K562 (cell line): Measurements from ENCODE around the gene C21orf58. TPM values are rescaled to one million over a fixed set of nuclear protein-coding genes. Genes with fewer than 3 reads are reported as not detected.

Experiments
- CHD1 ChIP-seq: fragments of 200-600 bp; sonication (generic); IDR thresholded peaks from one replicate; pipeline ENCODE4 v1.6.1; 2012; ENCODE audit warnings: mild to moderate bottlenecking, moderate library complexity, low read length, inconsistent platforms
- KDM1A ChIP-seq, 2 experiments: fragments of 450-650 bp; IDR thresholded peaks; 2 replicates each; pipeline ENCODE4 v1.6.1; 2016; ENCODE audit warnings: mild to moderate bottlenecking in 2 of 2
- MNT ChIP-seq, 2 experiments: fragments of 450-650 bp; conservative IDR thresholded peaks; 2 replicates each; pipeline ENCODE4 v1.6.1; 2017; ENCODE audit warnings: mild to moderate bottlenecking in 2 of 2, moderate library complexity in 2 of 2
- NFATC3 ChIP-seq: fragments of 450-650 bp; IDR thresholded peaks from 2 replicates; pipeline ENCODE4 v1.6.1; 2017; ENCODE audit warnings: mild to moderate bottlenecking
- SMARCA4 ChIP-seq: fragments of 450-650 bp; IDR thresholded peaks from 2 replicates; pipeline ENCODE4 v1.6.1; 2016
- SPI1 ChIP-seq: IDR thresholded peaks from 2 replicates; pipeline ENCODE4 v1.6.1; 2011; ENCODE audit warnings: low read depth, low read length, control low read depth, borderline replicate concordance
- TEAD1 ChIP-seq, 2 experiments: fragments of 450-650 bp in 1 of 2; sonication (generic) in 1 of 2; formaldehyde crosslinking; IDR thresholded peaks; 2 replicates each; pipeline versions ENCODE4 v1.4.0 to v1.8.0; 2020 to 2022; ENCODE audit warnings: mild to moderate bottlenecking in 2 of 2, missing genetic modification reagents in 1 of 2
- ZHX1 ChIP-seq: fragments of 150-350 bp; conservative IDR thresholded peaks from 2 replicates; pipeline ENCODE4 v1.6.1; 2014; ENCODE audit warnings: low read length
- ZZZ3 ChIP-seq: fragments of 450-650 bp; IDR thresholded peaks from 2 replicates; pipeline ENCODE4 v1.6.1; 2016; ENCODE audit warnings: antibody characterized with exemption, mild to moderate bottlenecking, moderate library complexity
- polyA plus RNA-seq, 8 experiments: library from polyadenylated mRNA; depleted of rRNA in 4 of 8; stranded (reverse) in 5 of 8; unstranded in 3 of 8; fragments of >200 nt; fragmentation: Nextera tagmentation in 2 of 8; fragmentation: Illumina TruSeq in 1 of 8; extraction: Ambion mirVana in 2 of 8; extraction: Trizol in 1 of 8; gene quantifications; 2 replicates each; pipeline versions ENCODE4 v1.2.1 to v1.2.3, GENCODE V29; 2011 to 2014; ENCODE audit warnings: inconsistent platforms in 1 of 8, missing spikeins in 1 of 8
- total RNA-seq, 7 experiments: library from RNA; depleted of rRNA in 6 of 7; stranded (reverse); fragments of >200 nt in 6 of 7; fragmentation: Illumina TruSeq in 2 of 7; extraction: Trizol in 2 of 7; gene quantifications; 2 replicates each; pipeline versions ENCODE4 v1.2.1 to v1.2.3, GENCODE V29; 2011 to 2021; ENCODE audit warnings: low replicate concordance in 1 of 7
- TF ChIP-seq, protein P1 (sequence below): sonication (generic); formaldehyde crosslinking; IDR thresholded peaks from 2 replicates; pipeline ENCODE4 v1.8.0; 2023; ENCODE audit warnings: missing genetic modification reagents, mild to moderate bottlenecking, borderline replicate concordance

The C21orf58 gene
- total and polyA plus RNA-seq, 9 of the 15 experiments (the other 6 are each of a cell fraction or from before 2014, with no cell fraction given), result 1.2 to 30.5 (median 12.4) TPM

GRCh38 chr21:46286648-46287002 is 37.0 kb downstream of the C21orf58 start (continued):
- TF ChIP-seq, protein P1, sequence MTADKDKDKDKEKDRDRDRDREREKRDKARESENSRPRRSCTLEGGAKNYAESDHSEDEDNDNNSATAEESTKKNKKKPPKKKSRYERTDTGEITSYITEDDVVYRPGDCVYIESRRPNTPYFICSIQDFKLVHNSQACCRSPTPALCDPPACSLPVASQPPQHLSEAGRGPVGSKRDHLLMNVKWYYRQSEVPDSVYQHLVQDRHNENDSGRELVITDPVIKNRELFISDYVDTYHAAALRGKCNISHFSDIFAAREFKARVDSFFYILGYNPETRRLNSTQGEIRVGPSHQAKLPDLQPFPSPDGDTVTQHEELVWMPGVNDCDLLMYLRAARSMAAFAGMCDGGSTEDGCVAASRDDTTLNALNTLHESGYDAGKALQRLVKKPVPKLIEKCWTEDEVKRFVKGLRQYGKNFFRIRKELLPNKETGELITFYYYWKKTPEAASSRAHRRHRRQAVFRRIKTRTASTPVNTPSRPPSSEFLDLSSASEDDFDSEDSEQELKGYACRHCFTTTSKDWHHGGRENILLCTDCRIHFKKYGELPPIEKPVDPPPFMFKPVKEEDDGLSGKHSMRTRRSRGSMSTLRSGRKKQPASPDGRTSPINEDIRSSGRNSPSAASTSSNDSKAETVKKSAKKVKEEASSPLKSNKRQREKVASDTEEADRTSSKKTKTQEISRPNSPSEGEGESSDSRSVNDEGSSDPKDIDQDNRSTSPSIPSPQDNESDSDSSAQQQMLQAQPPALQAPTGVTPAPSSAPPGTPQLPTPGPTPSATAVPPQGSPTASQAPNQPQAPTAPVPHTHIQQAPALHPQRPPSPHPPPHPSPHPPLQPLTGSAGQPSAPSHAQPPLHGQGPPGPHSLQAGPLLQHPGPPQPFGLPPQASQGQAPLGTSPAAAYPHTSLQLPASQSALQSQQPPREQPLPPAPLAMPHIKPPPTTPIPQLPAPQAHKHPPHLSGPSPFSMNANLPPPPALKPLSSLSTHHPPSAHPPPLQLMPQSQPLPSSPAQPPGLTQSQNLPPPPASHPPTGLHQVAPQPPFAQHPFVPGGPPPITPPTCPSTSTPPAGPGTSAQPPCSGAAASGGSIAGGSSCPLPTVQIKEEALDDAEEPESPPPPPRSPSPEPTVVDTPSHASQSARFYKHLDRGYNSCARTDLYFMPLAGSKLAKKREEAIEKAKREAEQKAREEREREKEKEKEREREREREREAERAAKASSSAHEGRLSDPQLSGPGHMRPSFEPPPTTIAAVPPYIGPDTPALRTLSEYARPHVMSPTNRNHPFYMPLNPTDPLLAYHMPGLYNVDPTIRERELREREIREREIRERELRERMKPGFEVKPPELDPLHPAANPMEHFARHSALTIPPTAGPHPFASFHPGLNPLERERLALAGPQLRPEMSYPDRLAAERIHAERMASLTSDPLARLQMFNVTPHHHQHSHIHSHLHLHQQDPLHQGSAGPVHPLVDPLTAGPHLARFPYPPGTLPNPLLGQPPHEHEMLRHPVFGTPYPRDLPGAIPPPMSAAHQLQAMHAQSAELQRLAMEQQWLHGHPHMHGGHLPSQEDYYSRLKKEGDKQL (CRISPR knock-in tag), result no peak
- peak; percentile 97 to 98 for TF ChIP-seq KDM1A (IDR thresholded peaks at IDR 0.05)
- TF ChIP-seq ZZZ3, result peak; percentile 80; the same call in 1 of the 2 replicates
- TF ChIP-seq SMARCA4, result peak; percentile 54; the same call in 1 of the 2 replicates
- TF ChIP-seq CHD1, result peak; percentile 38
- no peak for TF ChIP-seq SPI1
- peak in 1 of 2 experiments; percentile 48; a peak in 2 of 4 replicates for TF ChIP-seq MNT (conservative IDR thresholded peaks at IDR 0.05)
- TF ChIP-seq NFATC3, result no peak
- 0 out of 4 replicates have a peak, but pooled peaks of 1 of the 2 experiments have one; percentile 34 for TF ChIP-seq TEAD1 (CRISPR knock-in tag; IDR thresholded peaks at IDR 0.05)
- TF ChIP-seq ZHX1, result no peak
